Measurements from ENCODE around the gene MDGA2. TPM values are rescaled to one million over a fixed set of nuclear protein-coding genes. Genes with fewer than 3 reads are reported as not detected.
"Not testable (repeated sequence)": the region's sequence is repeated elsewhere in the genome, so short reads cannot be mapped to it uniquely, and the experiment has no call there.

MDGA2 gene
- total RNA-seq, 1 donor from 2014 or later = 1.3 TPM

DNA sequence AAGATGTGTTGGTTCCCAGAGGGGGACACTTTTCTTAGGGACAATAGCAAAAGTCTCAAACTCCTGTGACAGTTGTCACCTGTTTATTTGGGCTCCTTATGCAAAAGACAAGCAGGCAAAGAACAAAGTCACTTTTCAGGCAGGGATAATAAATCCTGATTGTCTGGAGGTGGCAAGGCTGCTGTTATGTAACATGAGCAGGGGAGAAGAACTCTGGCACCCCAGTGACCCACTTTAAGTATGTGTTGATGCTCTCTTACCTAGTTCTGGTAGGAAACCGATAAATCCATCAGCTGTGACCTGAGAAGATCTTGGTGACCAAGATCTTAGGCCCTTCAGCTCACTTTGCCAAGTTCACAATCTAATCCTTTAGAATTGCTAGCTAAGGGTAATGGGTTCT is 17.4 kb downstream of the MDGA2 start:
- H3K4me1 Mint-ChIP-seq (ENCODE audit: unreplicated experiment) = no peaks in the 10 kb centered on the region
- H3K4me3 Mint-ChIP-seq = no peak overlapping the region
- H3K27ac Mint-ChIP-seq = no peak overlapping the region
- TF ChIP-seq CTCF (conservative IDR thresholded peaks at IDR 0.05) = no peak
- peaks cover 22% of the 10 kb centered on the region for H3K27me3 Mint-ChIP-seq
- no peaks in the 10 kb centered on the region for H3K9me3 Mint-ChIP-seq
- no peaks in the 10 kb centered on the region for H3K36me3 Mint-ChIP-seq
- DNase-seq (ENCODE audit: extremely low spot score, unreplicated experiment) = no peak

DNA sequence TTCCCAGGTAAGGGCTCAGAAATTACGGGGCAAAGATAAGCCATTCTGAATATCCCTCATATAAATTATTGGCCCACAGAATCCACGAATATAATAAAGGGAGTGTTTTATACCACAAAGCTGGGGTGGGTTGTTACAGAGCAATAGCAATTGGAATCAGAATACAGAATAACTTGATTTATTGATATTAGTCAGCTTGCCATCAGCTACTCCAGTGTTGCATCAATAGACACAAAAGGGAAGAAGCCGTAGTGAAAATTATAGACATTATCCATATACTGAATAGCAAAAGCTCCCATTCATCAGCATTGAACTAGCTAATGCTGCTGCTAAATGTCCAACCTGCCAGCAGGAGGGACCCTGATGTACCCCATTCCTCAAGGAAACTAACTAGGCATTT is 18.3 kb downstream of the MDGA2 start:
- no peak overlapping the region for H3K4me3 Mint-ChIP-seq
- H3K4me1 Mint-ChIP-seq (ENCODE audit: unreplicated experiment) = no peaks in the 10 kb centered on the region
- DNase-seq (ENCODE audit: extremely low spot score, unreplicated experiment) = no peak
- H3K27me3 Mint-ChIP-seq = peaks cover 15% of the 10 kb centered on the region
- no peaks in the 10 kb centered on the region for H3K9me3 Mint-ChIP-seq
- no peak overlapping the region for H3K27ac Mint-ChIP-seq
- no peak for TF ChIP-seq CTCF (conservative IDR thresholded peaks at IDR 0.05)
- H3K36me3 Mint-ChIP-seq = no peaks in the 10 kb centered on the region

DNA sequence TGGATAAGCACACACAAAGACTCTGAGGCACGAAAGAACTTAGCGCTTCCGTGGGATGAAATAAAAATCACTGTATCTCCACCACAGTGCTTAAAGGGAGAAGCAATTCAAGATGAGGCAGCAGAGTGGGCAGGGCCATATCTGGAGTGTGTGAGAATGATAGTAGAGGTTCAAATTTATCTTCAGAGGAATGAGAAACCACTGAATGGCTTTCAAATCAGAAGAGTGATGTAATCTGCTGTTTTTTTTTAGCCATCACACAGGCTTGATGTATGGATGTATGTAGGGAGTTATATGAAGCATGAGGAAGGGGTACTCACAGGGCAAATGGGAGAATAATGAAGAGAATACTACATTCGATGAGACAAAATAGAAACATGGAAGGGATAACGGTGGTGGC is 24.1 kb downstream of the MDGA2 start:
- no peaks in the 10 kb centered on the region for H3K9me3 Mint-ChIP-seq

DNA sequence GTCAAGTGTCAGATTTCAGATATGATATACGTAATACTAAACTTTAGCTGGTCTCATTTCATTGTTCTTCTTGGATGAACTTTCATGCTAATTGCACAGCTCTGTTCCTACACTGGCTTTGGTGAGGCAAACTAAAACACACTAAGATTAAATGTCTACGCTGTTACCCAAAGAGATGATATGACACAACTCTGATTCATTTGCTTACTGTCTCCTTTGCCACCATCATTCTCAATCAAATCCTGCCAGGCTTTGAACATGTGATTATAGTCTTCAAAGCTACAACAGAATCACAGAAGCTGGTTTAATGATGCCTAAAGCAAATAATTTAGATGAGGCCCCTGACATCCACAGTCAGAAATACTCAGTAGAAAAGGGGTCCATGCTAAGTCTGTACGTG is 37.7 kb downstream of the MDGA2 start:
- Mint-ChIP-seq H3K4me3 (no peak overlapping the region), H3K9me3 (no peaks in the 10 kb centered on the region), H3K27ac (no peak overlapping the region), H3K36me3 (no peaks in the 10 kb centered on the region), H3K4me1 (ENCODE audit: unreplicated experiment) (no peaks in the 10 kb centered on the region), H3K27me3 (no peaks in the 10 kb centered on the region)
- TF ChIP-seq CTCF (conservative IDR thresholded peaks at IDR 0.05) = no peak
- no peak for DNase-seq (ENCODE audit: extremely low spot score, unreplicated experiment)

More for the DNA sequence above, 24.1 kb downstream of the MDGA2 start:
- no peaks in the 10 kb centered on the region for H3K27me3 Mint-ChIP-seq
- DNase-seq (ENCODE audit: extremely low spot score, unreplicated experiment) = no peak
- H3K27ac Mint-ChIP-seq = no peak overlapping the region
- no peak overlapping the region for H3K4me3 Mint-ChIP-seq
- TF ChIP-seq CTCF (conservative IDR thresholded peaks at IDR 0.05) = no peak
- H3K36me3 Mint-ChIP-seq = no peaks in the 10 kb centered on the region
- no peaks in the 10 kb centered on the region for H3K4me1 Mint-ChIP-seq (ENCODE audit: unreplicated experiment)

- Mint-ChIP-seq H3K4me3 (no peak overlapping the region), H3K27me3 (no peaks in the 10 kb centered on the region), H3K4me1 (ENCODE audit: unreplicated experiment) (no peaks in the 10 kb centered on the region), H3K9me3 (peaks cover 5% of the 10 kb centered on the region), H3K36me3 (peaks cover 3% of the 10 kb centered on the region), H3K27ac (no peak overlapping the region)
- TF ChIP-seq CTCF (conservative IDR thresholded peaks at IDR 0.05) = no peak
- no peak for DNase-seq (ENCODE audit: extremely low spot score, unreplicated experiment)
These were observed 49.0 kb downstream of the MDGA2 start for GRCh38 chr14:47626151-47627035.

DNA sequence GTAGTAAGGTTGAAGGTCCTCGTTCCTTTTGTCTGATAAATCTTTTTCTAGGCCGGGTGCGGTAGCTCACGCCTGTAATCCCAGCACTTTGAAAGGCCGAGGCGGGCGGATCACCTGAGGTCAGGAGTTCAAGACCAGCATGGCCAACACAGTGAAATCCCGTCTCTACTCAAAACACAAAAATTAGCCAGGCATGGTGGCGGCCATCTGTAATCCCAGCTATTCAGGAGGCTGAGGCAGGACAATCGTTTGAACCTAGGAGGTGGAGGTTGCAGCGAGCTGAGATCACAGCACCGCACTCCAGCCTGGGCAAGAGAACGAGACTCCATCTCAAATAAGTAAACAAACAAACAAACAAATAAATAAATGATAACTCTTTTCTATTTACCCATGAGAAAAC is 51.3 kb downstream of the MDGA2 start:
- H3K4me3 Mint-ChIP-seq; H3K27ac Mint-ChIP-seq; H3K9me3 Mint-ChIP-seq; H3K4me1 Mint-ChIP-seq (ENCODE audit: unreplicated experiment); DNase-seq (ENCODE audit: extremely low spot score, unreplicated experiment); H3K27me3 Mint-ChIP-seq; H3K36me3 Mint-ChIP-seq: not testable (repeated sequence)
